ENCODE results near the gene RLF. TPM values are rescaled to one million over a fixed set of nuclear protein-coding genes. Genes with fewer than 3 reads are reported as not detected.

Gene RLF
- total and polyA plus RNA-seq, 8 donors: 2.2 to 8.5 (median 4.4) TPM

GRCh38 chr1:40276122-40276521 is 114.9 kb downstream of the RLF start:
- FAIRE-seq: no peak
- H3K36me3 ChIP-seq: peaks cover 0 to 9% (median 0%) of the 10 kb centered on the region in 3 donors
- intact Hi-C loops (cut with DNase I): no loop called here

DNA sequence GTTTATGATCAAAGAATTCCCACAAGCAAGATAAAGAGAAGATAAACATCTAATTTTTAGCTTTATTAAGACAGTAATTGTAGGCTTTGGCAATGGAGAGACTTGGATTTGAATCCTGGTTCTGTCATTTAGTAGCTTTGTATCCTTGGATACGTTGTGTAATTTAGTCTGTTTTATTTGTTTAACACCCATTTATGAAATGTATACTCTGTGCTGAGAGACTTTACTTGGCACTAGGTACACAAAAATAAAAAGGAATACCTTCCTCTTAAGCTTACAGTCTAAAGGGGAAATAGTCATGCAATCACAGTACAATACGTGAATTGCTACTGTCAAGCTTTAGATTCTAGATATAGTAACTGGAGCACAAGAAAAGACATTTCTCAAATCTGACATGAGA is 120.7 kb downstream of the RLF start:
- H3K4me1 ChIP-seq: no peaks in the 10 kb centered on the region
- H3K27ac ChIP-seq: no peak overlapping the region
- H3K4me3 ChIP-seq: no peak overlapping the region
- DNase-seq (no peak), ATAC-seq (peak in 1 of 4 donors; percentile 14), FAIRE-seq (no peak)
- 53 to 58% methylated on average over 2 of the region's 2 CpGs for WGBS, 2 donors
- peaks cover 0 to 16% (median 0%) of the 10 kb centered on the region in 3 donors for H3K36me3 ChIP-seq
- no peak for TF ChIP-seq CTCF (IDR thresholded peaks at IDR 0.05)
- no peaks in the 10 kb centered on the region for H3K9me3 ChIP-seq
- H3K27me3 ChIP-seq: no peaks in the 10 kb centered on the region
- intact Hi-C loops (cut with DNase I): no loop called here

More at GRCh38 chr1:40276122-40276521, 114.9 kb downstream of the RLF start:
- ATAC-seq (no peak), DNase-seq (no peak)
- peaks cover 7 to 11% (median 7%) of the 10 kb centered on the region in 3 donors for H3K4me1 ChIP-seq
- 94 to 95% methylated on average over 3 of the region's 3 CpGs for WGBS, 2 donors
- TF ChIP-seq CTCF (IDR thresholded peaks at IDR 0.05): no peak
- H3K27ac ChIP-seq: no peak overlapping the region
- H3K27me3 ChIP-seq: no peaks in the 10 kb centered on the region
- H3K4me3 ChIP-seq: no peak overlapping the region
- H3K9me3 ChIP-seq: no peaks in the 10 kb centered on the region

Other genes starting within 250 kb of the RLF start
- gene MFSD2A, start 206.2 kb upstream of the RLF start, total RNA-seq: 1 to 10 TPM in 1 of 6 donors, under 1 TPM in 4, not detected in 1; 0.16 to 1.0 (median 0.34) TPM
- under 1 TPM; 0.68 to 0.96 TPM for gene MFSD2A, start 206.2 kb upstream of the RLF start, polyA plus RNA-seq
- gene CAP1, start 120.7 kb upstream of the RLF start, total RNA-seq: 100 to 1,000 TPM in 2 of 6 donors, 10 to 100 TPM in 4; 40.7 to 146 (median 69.5) TPM
- 10 to 100 TPM; 28.5 to 53.2 TPM for gene CAP1, start 120.7 kb upstream of the RLF start, polyA plus RNA-seq
- 10 to 100 TPM; 20.1 to 74.1 (median 32.2) TPM for gene PPT1, start 64.1 kb upstream of the RLF start, total RNA-seq
- gene PPT1, start 64.1 kb upstream of the RLF start, polyA plus RNA-seq: 10 to 100 TPM; 21.3 to 50.5 TPM
- not detected for gene TMCO2, start 86.5 kb downstream of the RLF start, total RNA-seq
- gene TMCO2, start 86.5 kb downstream of the RLF start, polyA plus RNA-seq: not detected
- 10 to 100 TPM in 5 of 6 donors, 1 to 10 TPM in 1; 9.9 to 29.8 (median 12.4) TPM for gene ZMPSTE24, start 96.8 kb downstream of the RLF start, total RNA-seq
- gene ZMPSTE24, start 96.8 kb downstream of the RLF start, polyA plus RNA-seq: 10 to 100 TPM in 1 of 2 donors, 1 to 10 TPM in 1; 6.9 to 17.0 TPM
- gene COL9A2, start 155.9 kb downstream of the RLF start, total RNA-seq: 10 to 100 TPM in 1 of 6 donors, 1 to 10 TPM in 3, under 1 TPM in 2; 0.55 to 10.9 (median 1.8) TPM
- 1 to 10 TPM; 5.4 to 7.5 TPM for gene COL9A2, start 155.9 kb downstream of the RLF start, polyA plus RNA-seq
- 10 to 100 TPM in 3 of 6 donors, 1 to 10 TPM in 3; 7.2 to 26.1 (median 12.3) TPM for gene SMAP2, start 212.3 kb downstream of the RLF start, total RNA-seq
- gene SMAP2, start 212.3 kb downstream of the RLF start, polyA plus RNA-seq: 10 to 100 TPM in 1 of 2 donors, 1 to 10 TPM in 1; 9.6 to 19.0 TPM